B cell (primary cell): ENCODE results near the gene HOMER2. TPM values are rescaled to one million over a fixed set of nuclear protein-coding genes. Genes with fewer than 3 reads are reported as not detected.

Source experiments
- ATAC-seq: fragments of 200-7000 bp; cut with Tn5 transposase; one replicate; pipeline ENCODE4 v1.10.0; 2021; ENCODE audit warnings: low read depth, mild to moderate bottlenecking, moderate number of reproducible peaks, moderate library complexity
- CTCF ChIA-PET: fragments of 350-600 bp; sonication (Branson Sonifier 250); formaldehyde crosslinking; loops from one replicate; lab custom pipeline; 2021; ENCODE audit warnings: antibody characterized with exemption, inconsistent platforms; lab: Charles Lee
- POLR2A ChIA-PET: fragments of 350-600 bp; sonication (Branson Sonifier 250); formaldehyde crosslinking; loops from one replicate; lab custom pipeline; 2021; ENCODE audit warnings: antibody characterized with exemption; lab: Charles Lee
- DNase-seq: peaks from one replicate; pipeline ENCODE4 v3.0.0; 2013
- H2AFZ ChIP-seq: 2 replicates; pipeline ENCODE4 v1.6.1; 2012; ENCODE audit warnings: mild to moderate bottlenecking, low read depth, low read length; ENCODE audit not compliant: insufficient read depth, poor library complexity, severe bottlenecking
- H3K27ac ChIP-seq, 2 donors: 1 replicate in 1 of 2; 2 replicates in 1 of 2; pipeline ENCODE4 v1.5.1; 2012 to 2013; ENCODE audit warnings: low read length in 2 of 2, mild to moderate bottlenecking in 2 of 2, moderate library complexity in 1 of 2
- H3K27me3 ChIP-seq, 4 experiments: fragments of 200-600 bp in 1 of 4; sonication (generic) in 1 of 4; replicated peaks in 1 of 4; 1 replicate in 2 of 4; 2 replicates in 2 of 4; pipeline versions ENCODE4 v1.6.1 to v1.7.0; 2013 to 2016; ENCODE audit warnings: low read length in 3 of 4, mild to moderate bottlenecking in 2 of 4, mixed read lengths in 1 of 4, moderate library complexity in 1 of 4; ENCODE audit not compliant: insufficient read depth in 4 of 4, control insufficient read depth in 3 of 4; ENCODE audit errors: control extremely low read depth in 1 of 4
- H3K36me3 ChIP-seq, 2 experiments: replicated peaks in 1 of 2; 1 replicate in 1 of 2; 2 replicates in 1 of 2; pipeline versions ENCODE4 v1.6.1 to v1.7.1; 2013; ENCODE audit warnings: low read length in 1 of 2; ENCODE audit not compliant: insufficient read depth in 2 of 2, control insufficient read depth in 1 of 2; ENCODE audit errors: control extremely low read depth in 1 of 2, extremely low read depth in 1 of 2
- H3K4me1 ChIP-seq, 2 donors: fragments of 200-600 bp in 1 of 2; sonication (generic) in 1 of 2; 1 replicate in 1 of 2; 2 replicates in 1 of 2; pipeline versions ENCODE4 v1.5.1 to v1.6.1; 2013 to 2017; ENCODE audit warnings: low read length in 2 of 2; ENCODE audit not compliant: control insufficient read depth in 2 of 2, insufficient read depth in 2 of 2
- H3K4me2 ChIP-seq: replicated peaks from 2 replicates; pipeline ENCODE3; 2012; ENCODE audit warnings: mild to moderate bottlenecking, low read depth, low read length; ENCODE audit not compliant: poor library complexity, severe bottlenecking
- H3K4me3 ChIP-seq, 5 experiments: fragments of 200-600 bp in 1 of 5; sonication (generic) in 1 of 5; 1 replicate in 3 of 5; 2 replicates in 2 of 5; pipeline versions ENCODE4 v1.5.1 to v1.7.0; 2011 to 2016; ENCODE audit warnings: low read length in 4 of 5, mild to moderate bottlenecking in 4 of 5, low read depth in 2 of 5, control low read depth in 1 of 5, moderate library complexity in 1 of 5; ENCODE audit not compliant: insufficient read depth in 1 of 5; ENCODE audit errors: control extremely low read depth in 1 of 5, extremely low read depth in 1 of 5
- H3K79me2 ChIP-seq: fragments of 200-600 bp; sonication (generic); one replicate; pipeline ENCODE4 v1.6.0; 2016; ENCODE audit warnings: low read length; ENCODE audit not compliant: control insufficient read depth, insufficient read depth
- H3K9ac ChIP-seq: fragments of 200-600 bp; sonication (generic); 2 replicates; pipeline ENCODE4 v1.6.1; 2017; ENCODE audit warnings: mild to moderate bottlenecking, low read length, moderate library complexity
- H3K9me3 ChIP-seq, 3 donors: one replicate each; pipeline versions ENCODE4 v1.6.1 to v1.7.1; 2013; ENCODE audit warnings: low read length in 2 of 3; ENCODE audit not compliant: control insufficient read depth in 2 of 3, insufficient read depth in 1 of 3; ENCODE audit errors: control extremely low read depth in 1 of 3
- H4K20me1 ChIP-seq: 2 replicates; pipeline ENCODE4 v1.6.0; 2012; ENCODE audit warnings: mild to moderate bottlenecking, low read length; ENCODE audit not compliant: insufficient read depth, control insufficient read depth, poor library complexity, severe bottlenecking
- H3K27ac Mint-ChIP-seq: one replicate; pipeline ENCODE4 v1.8.0; 2021; ENCODE audit warnings: mixed read lengths
- H3K27me3 Mint-ChIP-seq: one replicate; pipeline ENCODE4 v1.8.0; 2021; ENCODE audit warnings: mixed read lengths
- H3K4me1 Mint-ChIP-seq: one replicate; pipeline ENCODE4 v1.8.0; 2021; ENCODE audit warnings: mixed read lengths
- H3K4me3 Mint-ChIP-seq: one replicate; pipeline ENCODE4 v1.8.0; 2021; ENCODE audit warnings: mixed read lengths
- H3K9me3 Mint-ChIP-seq: one replicate; pipeline ENCODE4 v1.8.0; 2022; ENCODE audit warnings: mixed read lengths; ENCODE audit not compliant: insufficient read depth
- CTCF ChIP-seq: fragments of 200-600 bp; IDR thresholded peaks from one replicate; pipeline ENCODE4 v1.8.0; 2022; ENCODE audit warnings: antibody characterized with exemption, mild to moderate bottlenecking
- EZH2 ChIP-seq: IDR thresholded peaks from 2 replicates; pipeline ENCODE4 v1.6.1; 2012; ENCODE audit warnings: borderline replicate concordance, low read depth, mild to moderate bottlenecking, moderate library complexity, low read length; ENCODE audit not compliant: insufficient read depth, poor library complexity, severe bottlenecking
- WGBS: methylation state at CpG from one replicate; pipeline ENCODE4 v1.1.5; 2013; ENCODE audit warnings: missing lambda C conversion rate; ENCODE audit not compliant: insufficient coverage; 5-methylcytosine and 5-hydroxymethylcytosine counted together
- intact Hi-C: fragments of 100-400 bp; cut with micrococcal nuclease; formaldehyde crosslinking; loops from one replicate; pipeline ENCODE4 v1.10.0; 2022
- polyA plus RNA-seq: library from polyadenylated mRNA; depleted of rRNA; stranded (reverse); fragments of >200 nt; gene quantifications from 2 replicates; pipeline ENCODE4 v1.2.3, GENCODE V29; 2012
- total RNA-seq, 2 donors: library from RNA; stranded (reverse); fragments of 120-200 nt in 1 of 2; gene quantifications; 1 replicate in 1 of 2; 2 replicates in 1 of 2; pipeline versions ENCODE4 v1.2.3 to v1.2.4, GENCODE V29; 2013 to 2022

The HOMER2 gene
- total and polyA plus RNA-seq, 2 donors (not counting 1 experiment from before 2014, with no cell fraction given), result 5.7 to 19.5 TPM

- Histone ChIP-seq H3K9me3 (peaks cover 0 to 12% (median 2%) of the 10 kb centered on the region in 3 donors), H3K9ac (no peak overlapping the region), H3K79me2 (no peaks in the 10 kb centered on the region), H4K20me1 (no peaks in the 10 kb centered on the region), H2AFZ (no peak overlapping the region), H3K27me3 (no peaks in the 10 kb centered on the region), H3K36me3 (no peaks in the 10 kb centered on the region), H3K4me3 (no peak overlapping the region), H3K4me2 (no peak overlapping the region), H3K4me1 (no peaks in the 10 kb centered on the region), H3K27ac (no peak overlapping the region)
- peaks cover 9% of the 10 kb centered on the region for H3K9me3 Mint-ChIP-seq
- no peak overlapping the region for H3K4me3 Mint-ChIP-seq
- H3K27ac Mint-ChIP-seq, result no peak overlapping the region
- no peaks in the 10 kb centered on the region for H3K4me1 Mint-ChIP-seq
- peaks cover 16% of the 10 kb centered on the region for H3K27me3 Mint-ChIP-seq
- ChIA-PET CTCF (no interaction called here), POLR2A (no interaction called here)
- 97% methylated on average over 6 of the region's 6 CpGs for WGBS
- no peak for ATAC-seq
- intact Hi-C loops, result no loop called here
- no peak for TF ChIP-seq CTCF
- TF ChIP-seq EZH2, result no peak
- no peak for DNase-seq
Observed at GRCh38 chr15:82909080-82909815, 43.3 kb downstream of the HOMER2 start.

- no peak overlapping the region for H3K4me2 ChIP-seq
- no peaks in the 10 kb centered on the region for H3K4me1 ChIP-seq
- intact Hi-C loops, result no loop called here
- H3K27me3 Mint-ChIP-seq, result peaks cover 12% of the 10 kb centered on the region
- peaks cover 9% of the 10 kb centered on the region for H3K9me3 Mint-ChIP-seq
- peaks cover 0 to 12% (median 2%) of the 10 kb centered on the region in 3 donors for H3K9me3 ChIP-seq
- H3K4me1 Mint-ChIP-seq, result no peaks in the 10 kb centered on the region
- H3K4me3 ChIP-seq, result no peak overlapping the region
- H2AFZ ChIP-seq, result no peak overlapping the region
- H3K4me3 Mint-ChIP-seq, result no peak overlapping the region
- no peaks in the 10 kb centered on the region for H3K36me3 ChIP-seq
- no peak for ATAC-seq
- TF ChIP-seq EZH2 (no peak), CTCF (no peak)
- ChIA-PET CTCF (no interaction called here), POLR2A (no interaction called here)
- no peak overlapping the region for H3K27ac Mint-ChIP-seq
- H4K20me1 ChIP-seq, result no peaks in the 10 kb centered on the region
- no CpG with 5 or more reads among the region's 1 CpG for WGBS
- no peak overlapping the region for H3K9ac ChIP-seq
- no peaks in the 10 kb centered on the region for H3K79me2 ChIP-seq
- DNase-seq, result no peak
- no peaks in the 10 kb centered on the region for H3K27me3 ChIP-seq
- H3K27ac ChIP-seq, result no peak overlapping the region
Observed at GRCh38 chr15:82907350-82907749, 45.2 kb downstream of the HOMER2 start.
